Kasumi-1 (cell line): Measurements from ENCODE around the gene DISP1.
"Not testable (repeated sequence)": the region's sequence is repeated elsewhere in the genome, so short reads cannot be mapped to it uniquely, and the experiment has no call there.

Experiments
- DNase-seq, 2 experiments: peaks; one replicate each; lab custom pipeline; 2025; lab: John Stamatoyannopoulos, UW

DISP1 gene

DNA sequence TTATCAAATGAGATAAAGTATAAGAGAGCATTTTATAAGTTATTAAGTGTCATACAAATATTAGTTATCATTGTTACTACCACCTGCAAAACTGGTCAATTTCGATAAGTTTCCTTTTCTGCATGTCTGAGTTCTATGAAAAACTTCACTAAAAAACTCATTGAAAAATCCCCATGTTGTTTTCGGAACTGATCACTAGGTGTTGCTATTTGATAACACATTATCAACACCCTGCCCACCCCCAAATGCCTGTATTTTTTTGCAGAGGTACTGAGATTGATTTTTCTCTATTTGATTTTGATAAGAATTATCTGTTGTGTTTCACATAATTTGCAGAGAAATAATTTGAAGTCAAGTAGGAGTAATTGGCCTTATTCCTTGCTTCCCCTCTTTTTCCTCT, 22.1 kb upstream of the DISP1 start:
- DNase-seq = peak; percentile 36 to 44

DNA sequence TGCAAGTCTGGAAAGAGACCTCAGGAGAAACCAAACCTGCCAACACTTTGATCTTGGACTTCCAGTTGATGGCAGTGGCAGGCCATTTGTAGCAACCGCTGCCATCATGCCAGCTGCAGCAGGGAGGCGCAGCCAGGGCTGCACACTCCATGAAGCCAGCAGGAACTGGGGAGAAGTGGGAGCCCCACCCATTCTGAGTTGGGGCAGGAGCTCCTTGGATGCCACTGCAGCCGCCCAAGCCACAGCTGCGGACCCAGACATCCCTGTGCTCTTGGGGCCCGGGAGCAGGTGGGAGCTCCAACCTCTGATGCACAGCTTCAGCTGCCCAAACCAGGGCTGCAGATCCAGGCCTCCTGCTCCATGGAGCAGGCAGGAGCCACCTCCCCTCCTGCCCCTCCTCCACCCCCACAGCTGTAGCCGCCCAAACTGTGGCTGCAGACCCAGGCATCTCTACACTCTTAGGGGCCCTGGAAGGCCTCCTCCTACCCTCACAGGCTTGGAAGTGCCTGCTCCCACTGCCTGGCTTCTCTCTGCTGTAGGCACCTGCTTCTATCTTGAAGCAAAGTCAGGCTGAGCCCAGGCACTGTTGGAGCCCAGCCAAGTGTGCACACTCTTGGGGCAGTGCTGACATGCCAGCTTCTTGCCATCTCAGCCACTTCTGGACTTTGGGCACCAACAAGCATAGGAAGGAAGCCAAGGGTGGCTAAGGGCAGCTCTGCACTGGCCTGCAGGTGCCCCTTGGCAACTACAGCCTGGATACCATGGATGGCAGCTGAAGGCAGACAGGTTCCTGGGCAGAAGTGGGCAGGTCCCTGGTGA, 20.0 kb upstream of the DISP1 start:
- DNase-seq = no peak

- DNase-seq = no peak
Observed at GRCh38 chr1:222798116-222798515, 16.7 kb upstream of the DISP1 start.

DNA sequence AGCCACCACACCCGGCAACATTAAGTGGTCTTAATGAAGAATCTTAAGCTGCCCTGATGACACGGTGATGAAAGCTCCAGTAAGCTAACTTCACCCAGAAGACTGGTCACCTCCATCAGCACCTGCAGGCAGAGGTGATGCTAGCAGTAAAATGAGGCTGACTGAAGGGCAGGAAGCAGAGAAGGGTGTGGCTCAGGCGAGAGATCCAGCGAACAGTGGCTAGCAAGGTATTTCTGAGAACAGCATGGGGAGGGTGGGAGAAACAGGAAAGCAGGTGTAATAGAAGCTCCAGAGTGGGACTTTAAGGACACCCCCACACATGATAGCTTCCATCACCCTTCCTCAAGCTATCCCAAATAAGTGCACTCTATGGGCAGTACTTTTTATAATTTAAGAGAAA, 15.9 kb upstream of the DISP1 start:
- no peak for DNase-seq

- DNase-seq = no peak
Observed at GRCh38 chr1:222801067-222801466, 13.8 kb upstream of the DISP1 start.

- no peak for DNase-seq
Observed at GRCh38 chr1:222811671-222812070, 3.2 kb upstream of the DISP1 start.

- no peak for DNase-seq
Observed at GRCh38 chr1:222813866-222814535, 838 bp upstream of the DISP1 start.

DNA sequence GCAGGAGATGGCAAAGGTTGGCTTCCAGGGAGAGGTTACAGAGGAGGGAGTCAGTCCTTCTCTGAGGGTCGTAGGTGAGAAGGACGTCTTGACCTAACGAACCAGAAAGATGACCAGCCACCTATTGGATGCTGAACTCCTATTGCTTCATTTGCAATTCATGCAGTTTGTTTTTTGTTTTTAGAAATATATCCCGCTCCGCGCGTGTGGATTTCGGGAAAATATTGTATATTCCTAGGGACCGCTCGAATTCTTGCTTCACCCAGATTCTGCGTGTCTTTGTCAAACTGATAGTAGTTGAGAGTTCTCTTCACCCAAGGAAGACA, 564 bp downstream of the DISP1 start:
- no peak for DNase-seq

- DNase-seq = no peak
Observed at GRCh38 chr1:222817529-222817928, 2.7 kb downstream of the DISP1 start.

DNA sequence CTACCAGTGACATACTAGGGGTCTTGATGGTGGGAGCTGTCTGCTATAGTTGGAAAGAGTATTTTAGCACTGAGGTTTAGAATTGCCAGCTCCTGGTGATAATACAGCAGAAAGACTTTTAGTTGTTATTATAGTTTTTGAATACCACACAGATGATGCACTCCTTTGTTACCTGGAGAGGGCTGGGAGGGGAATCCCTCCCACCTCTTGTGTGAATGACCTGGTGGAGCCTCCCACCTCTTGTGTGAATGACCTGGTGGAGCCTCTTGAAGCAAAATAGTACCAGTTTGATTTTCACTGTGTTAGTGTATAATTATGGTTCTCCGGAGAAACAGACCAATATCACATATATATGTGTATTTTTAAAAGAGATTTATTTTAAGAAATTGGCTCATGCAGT, 3.3 kb downstream of the DISP1 start:
- no peak for DNase-seq

DNA sequence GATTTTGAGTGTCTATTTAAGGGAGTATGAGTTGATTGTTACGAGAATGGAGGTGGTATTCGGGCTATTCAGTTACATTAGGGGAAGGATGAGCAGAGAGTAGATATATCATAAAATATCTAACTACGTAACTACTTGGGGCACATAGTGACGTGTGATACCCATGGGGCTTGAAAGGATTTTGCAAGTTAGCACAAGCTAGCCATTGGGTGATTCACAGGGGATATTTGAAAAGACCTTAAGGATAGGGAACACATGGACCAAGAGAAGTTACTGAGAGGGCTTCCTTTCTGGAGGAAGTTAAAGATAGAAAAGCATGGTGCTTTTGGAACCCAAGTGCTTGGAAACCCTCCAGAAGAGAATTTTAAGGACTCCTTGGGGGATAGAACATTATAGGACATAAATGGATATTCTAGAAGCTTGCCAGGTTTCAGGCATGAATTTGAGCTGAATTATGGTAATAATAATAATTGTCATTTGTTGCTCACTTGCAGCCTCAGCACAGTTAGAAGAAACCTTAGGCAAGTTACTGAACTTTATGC, 5.4 kb downstream of the DISP1 start:
- no peak for DNase-seq

DNA sequence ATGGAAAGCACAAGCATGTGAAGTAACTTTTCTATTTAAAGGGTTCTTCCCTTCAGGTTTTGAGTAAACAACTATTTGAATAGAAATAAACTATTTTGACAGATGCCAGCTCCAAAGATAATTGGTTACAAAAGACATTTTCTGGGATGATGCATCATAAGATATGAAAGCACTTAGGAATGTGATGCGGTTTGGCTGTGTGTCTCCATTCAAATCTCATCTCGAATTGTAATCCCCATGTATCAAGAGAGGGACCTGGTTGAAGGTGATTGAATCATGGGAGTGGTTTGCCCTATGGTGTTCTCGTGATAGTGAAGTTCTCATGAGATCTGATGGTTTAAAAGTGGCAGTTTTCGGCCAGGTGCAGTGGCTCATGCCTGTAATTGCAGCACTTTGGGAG, 6.4 kb downstream of the DISP1 start:
- DNase-seq = no peak

DNA sequence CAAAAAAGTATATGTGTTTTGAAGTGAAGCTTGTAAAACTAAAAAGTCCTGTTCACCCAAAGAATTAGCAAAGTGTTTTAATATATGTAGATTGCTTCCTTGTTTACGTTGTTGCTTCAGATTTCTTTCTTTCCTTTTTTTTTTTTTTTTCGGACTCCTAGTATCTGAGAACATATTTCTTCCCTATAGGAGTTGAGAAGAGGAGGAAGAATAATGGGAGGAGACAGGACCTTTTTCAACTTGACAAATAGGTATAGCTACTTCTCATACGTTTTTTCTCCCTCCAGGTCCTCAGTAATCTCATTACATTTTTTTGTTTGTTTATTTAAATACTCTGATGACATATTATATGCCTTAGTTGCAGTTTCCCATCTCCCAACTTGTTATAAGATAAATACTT, 8.9 kb downstream of the DISP1 start:
- no peak for DNase-seq

DNA sequence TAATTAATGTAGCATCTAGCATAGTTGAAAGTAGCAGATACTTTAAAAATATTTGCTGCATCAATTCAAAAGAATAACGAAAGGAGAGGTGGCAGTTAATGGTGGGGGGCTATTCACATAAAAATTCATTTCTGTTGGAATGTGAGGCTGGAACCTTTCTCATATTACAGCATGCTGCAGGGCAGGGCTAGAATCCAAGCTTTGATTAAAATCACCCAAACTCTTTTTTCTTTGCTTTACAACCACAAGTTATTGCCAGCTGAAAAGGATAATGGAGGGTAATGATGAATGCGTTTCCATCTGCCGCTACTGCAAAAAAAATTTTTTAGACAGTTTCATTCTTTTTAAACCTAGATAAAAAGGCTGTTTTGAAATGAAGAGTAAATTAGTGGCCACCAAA, 9.8 kb downstream of the DISP1 start:
- no peak for DNase-seq

DNA sequence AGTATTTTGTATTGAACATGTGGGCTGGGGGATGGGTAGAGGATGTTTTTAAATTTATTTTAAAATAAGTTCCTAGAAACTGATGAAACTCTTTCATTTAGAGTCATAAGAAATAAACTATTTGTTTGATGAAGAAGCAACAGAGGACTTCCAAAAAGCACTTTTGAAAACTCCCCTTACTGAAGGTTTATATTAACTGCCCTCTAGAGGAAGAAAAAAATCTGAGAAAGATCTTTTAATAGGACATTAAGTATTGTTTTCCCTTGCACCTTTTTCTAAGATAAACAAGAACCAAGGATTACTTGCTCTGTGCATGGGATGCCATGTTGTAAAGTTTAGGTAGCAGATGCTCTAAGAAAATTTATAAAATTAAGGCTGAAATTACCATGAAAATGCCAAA, 14.1 kb downstream of the DISP1 start:
- DNase-seq = peak; percentile 14 to 16

- no peak for DNase-seq
Observed at GRCh38 chr1:222829868-222830267, 15.0 kb downstream of the DISP1 start.

DNA sequence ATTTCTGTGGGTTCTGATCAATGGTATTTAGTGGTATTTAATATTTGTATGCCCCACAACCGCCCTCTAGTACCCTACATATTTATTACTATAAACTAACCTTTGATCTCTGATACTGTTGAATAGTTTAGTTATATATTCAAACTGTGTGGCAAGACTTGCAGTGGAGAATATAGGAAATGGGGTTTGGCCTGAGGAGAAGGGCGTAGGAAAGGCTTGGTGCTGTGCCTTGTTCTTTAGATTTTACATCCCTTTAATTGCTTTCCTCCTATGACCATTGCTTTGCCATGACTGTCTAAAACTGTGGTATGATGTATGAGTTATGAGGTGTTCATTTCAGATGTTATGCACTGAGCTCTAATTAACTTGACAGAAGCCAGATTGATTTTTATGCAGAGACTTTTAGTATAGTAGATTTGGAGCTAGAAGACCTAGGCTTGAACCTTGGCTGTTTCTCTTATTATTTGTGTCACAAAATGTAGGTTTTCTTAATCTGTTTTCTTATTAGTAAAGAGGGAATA, 18.6 kb downstream of the DISP1 start:
- no peak for DNase-seq

DNA sequence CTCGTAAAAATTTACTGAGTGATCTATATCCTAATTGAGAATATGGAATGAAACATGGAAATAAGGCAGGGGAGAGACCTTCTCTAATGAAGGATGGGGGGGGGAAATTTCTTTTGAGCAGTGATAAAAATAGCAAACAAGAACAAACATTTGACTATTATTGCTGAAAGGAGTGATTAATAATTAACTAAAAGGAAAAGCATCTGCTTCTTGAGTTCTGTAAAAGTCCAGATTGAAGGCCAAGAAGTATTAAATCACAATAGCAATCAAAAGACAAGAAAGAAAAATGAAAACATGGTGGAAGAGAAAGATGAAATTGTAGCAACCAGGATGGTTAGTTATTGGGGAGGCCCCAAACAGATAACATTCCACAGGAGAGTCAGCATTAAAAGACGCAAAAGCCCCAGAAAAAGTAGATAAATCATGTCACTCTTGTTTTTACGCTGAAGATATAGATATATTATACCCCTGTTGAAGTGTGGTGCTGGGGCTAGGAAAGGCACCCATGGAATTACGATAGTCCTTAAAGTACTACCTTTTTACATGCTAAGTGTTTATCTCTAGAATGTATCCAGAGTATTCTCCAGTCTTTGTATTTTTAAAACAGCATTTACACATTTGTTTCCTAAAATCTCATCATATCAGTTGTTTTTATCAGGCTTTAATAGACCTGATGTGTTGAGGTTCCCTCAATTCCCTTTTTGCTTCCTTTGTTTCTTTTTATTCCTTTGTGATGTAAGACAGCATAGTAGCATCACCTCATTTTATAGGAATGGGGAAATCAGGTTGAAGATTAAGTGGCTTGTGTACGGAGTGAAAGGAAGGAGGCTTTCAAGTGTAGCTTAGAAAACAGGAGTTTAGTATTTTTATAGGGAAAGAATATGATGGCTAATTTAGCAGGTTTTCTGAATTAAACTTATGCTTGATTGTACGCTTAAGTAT, 28.9 kb downstream of the DISP1 start:
- DNase-seq = no peak

- DNase-seq = no peak
Observed at GRCh38 chr1:222844411-222844779, 29.6 kb downstream of the DISP1 start.

DNA sequence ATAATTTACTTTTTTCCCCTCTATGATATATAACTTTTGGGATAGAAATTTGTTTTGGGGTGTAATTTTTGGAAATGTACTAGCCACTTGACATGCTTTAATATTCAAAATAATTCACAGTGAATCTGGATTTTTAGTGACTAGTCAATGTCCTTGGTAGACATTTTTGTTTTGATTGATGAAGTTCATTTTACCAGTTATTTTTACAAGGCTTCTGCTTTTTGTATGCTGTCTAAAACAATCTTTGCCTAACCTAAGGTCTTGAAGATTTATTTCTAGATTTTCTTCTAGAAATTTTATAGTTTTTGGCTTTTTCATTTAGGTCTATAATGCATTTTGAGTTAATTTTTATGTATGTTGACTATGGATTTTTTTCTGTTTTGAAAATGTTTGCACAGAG, 30.9 kb downstream of the DISP1 start:
- no peak for DNase-seq

GRCh38 chr1:222850550-222850949, 35.7 kb downstream of the DISP1 start:
- not testable (repeated sequence) for DNase-seq

DNA sequence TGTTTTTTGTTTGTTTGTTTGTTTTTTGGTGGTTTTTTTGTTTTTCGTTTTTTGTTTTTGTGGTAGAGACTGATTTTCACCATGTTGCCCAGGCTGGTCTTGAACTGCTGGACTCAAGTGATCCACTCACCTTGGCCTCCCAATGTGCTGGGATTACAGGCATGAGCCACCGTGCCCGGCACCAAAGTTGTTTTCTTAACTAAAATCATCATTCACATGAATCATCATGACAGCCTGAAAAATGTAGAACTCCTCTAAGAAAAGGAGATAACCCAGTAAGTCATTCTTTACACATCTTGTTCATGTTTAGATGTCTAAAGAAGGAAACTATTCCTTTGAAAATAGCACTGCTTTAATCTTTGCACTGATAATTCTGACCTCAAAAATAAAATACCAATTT, 37.5 kb downstream of the DISP1 start:
- DNase-seq = no peak
